GM18858 (cell line): ENCODE measurements around the gene ZNF837.
"Not testable (repeated sequence)": the region's sequence is repeated elsewhere in the genome, so short reads cannot be mapped to it uniquely, and the experiment has no call there.

ENCODE experiments used
- ATAC-seq: cut with Tn5 transposase; IDR thresholded peaks from one replicate; pipeline ENCODE4 v1.9.1; 2021; ENCODE audit not compliant: unreplicated experiment

The ZNF837 gene

GRCh38 chr19:58396691-58397532 lies 16.1 kb upstream of the ZNF837 start:
- no peak for ATAC-seq

- no peak for ATAC-seq
Measured at GRCh38 chr19:58395979-58396627, 15.3 kb upstream of the ZNF837 start.

- no peak for ATAC-seq
Measured at GRCh38 chr19:58395220-58395978, 14.6 kb upstream of the ZNF837 start, which contains the start of gene RNF225. Gene RNF225, plus strand, starts transcription at chr19:58395656. Its CDS starts 434 bp downstream, at chr19:58396090.

GRCh38 chr19:58394821-58395219 lies 14.0 kb upstream of the ZNF837 start:
- ATAC-seq = no peak

GRCh38 chr19:58393725-58394033 lies 12.8 kb upstream of the ZNF837 start:
- ATAC-seq = no peak

- ATAC-seq = no peak
Measured at GRCh38 chr19:58392945-58393724, 12.3 kb upstream of the ZNF837 start.

GRCh38 chr19:58388175-58388526 lies 7.3 kb upstream of the ZNF837 start:
- ATAC-seq = no peak

GRCh38 chr19:58387338-58388174 lies 6.7 kb upstream of the ZNF837 start:
- no peak for ATAC-seq

GRCh38 chr19:58386576-58387337 lies 5.9 kb upstream of the ZNF837 start, which contains the start of gene RPS5:
Gene RPS5, plus strand, starts transcription at chr19:58387269. Its CDS starts 869 bp downstream, at chr19:58388138.
- ATAC-seq = peak; percentile 79

- no peak for ATAC-seq
Measured at GRCh38 chr19:58385891-58386575, 5.2 kb upstream of the ZNF837 start.

GRCh38 chr19:58385313-58385890 lies 4.6 kb upstream of the ZNF837 start:
- no peak for ATAC-seq

- no peak for ATAC-seq
Measured at GRCh38 chr19:58382997-58383603, 2.3 kb upstream of the ZNF837 start.

- no peak for ATAC-seq
Measured at GRCh38 chr19:58381460-58382212, 806 bp upstream of the ZNF837 start.

- ATAC-seq = no peak
Measured at GRCh38 chr19:58380037-58380661, 681 bp downstream of the ZNF837 start.

GRCh38 chr19:58379246-58379645 lies 1.6 kb downstream of the ZNF837 start:
- no peak for ATAC-seq

GRCh38 chr19:58376724-58377123 lies 4.1 kb downstream of the ZNF837 start:
- ATAC-seq = not testable (repeated sequence)

GRCh38 chr19:58374200-58374599 lies 6.6 kb downstream of the ZNF837 start:
- ATAC-seq = no peak
